HCT116 (cell line): ENCODE data around the gene LHX5.

ENCODE experiments used
- CEBPB ChIP-seq: IDR thresholded peaks from 2 replicates; pipeline ENCODE4 v1.6.1; 2012; ENCODE audit warnings: low read depth
- EZH2phosphoT487 ChIP-seq: fragments of 200-600 bp; IDR thresholded peaks from 2 replicates; pipeline ENCODE4 v1.6.1; 2018; ENCODE audit warnings: antibody characterized with exemption, borderline replicate concordance
- POLR2AphosphoS5 ChIP-seq: IDR thresholded peaks from 2 replicates; pipeline ENCODE4 v1.6.1; 2011; ENCODE audit warnings: mild to moderate bottlenecking, low read depth, low read length, moderate library complexity
- SP1 ChIP-seq: IDR thresholded peaks from 2 replicates; pipeline ENCODE4 v1.6.1; 2012; ENCODE audit warnings: low read depth
- YY1 ChIP-seq: IDR thresholded peaks from 2 replicates; pipeline ENCODE4 v1.6.1; 2011; ENCODE audit warnings: low read length, low read depth, moderate library complexity, mild to moderate bottlenecking; ENCODE audit not compliant: insufficient replicate concordance; ENCODE audit errors: extremely low read depth
- TF ChIP-seq, protein P1 (sequence below), 3 experiments: fragments of 200-600 bp in 1 of 3; sonication (generic) in 1 of 3; IDR thresholded peaks in 2 of 3; conservative IDR thresholded peaks in 1 of 3; 2 replicates each; pipeline ENCODE4 v1.5.1; 2012 to 2017; ENCODE audit warnings: low read depth in 2 of 3, low read length in 2 of 3, antibody characterized with exemption in 1 of 3, borderline replicate concordance in 1 of 3, control low read depth in 1 of 3, mild to moderate bottlenecking in 1 of 3, mixed read lengths in 1 of 3, mixed run types in 1 of 3, moderate library complexity in 1 of 3; ENCODE audit not compliant: insufficient read depth in 1 of 3

DNA sequence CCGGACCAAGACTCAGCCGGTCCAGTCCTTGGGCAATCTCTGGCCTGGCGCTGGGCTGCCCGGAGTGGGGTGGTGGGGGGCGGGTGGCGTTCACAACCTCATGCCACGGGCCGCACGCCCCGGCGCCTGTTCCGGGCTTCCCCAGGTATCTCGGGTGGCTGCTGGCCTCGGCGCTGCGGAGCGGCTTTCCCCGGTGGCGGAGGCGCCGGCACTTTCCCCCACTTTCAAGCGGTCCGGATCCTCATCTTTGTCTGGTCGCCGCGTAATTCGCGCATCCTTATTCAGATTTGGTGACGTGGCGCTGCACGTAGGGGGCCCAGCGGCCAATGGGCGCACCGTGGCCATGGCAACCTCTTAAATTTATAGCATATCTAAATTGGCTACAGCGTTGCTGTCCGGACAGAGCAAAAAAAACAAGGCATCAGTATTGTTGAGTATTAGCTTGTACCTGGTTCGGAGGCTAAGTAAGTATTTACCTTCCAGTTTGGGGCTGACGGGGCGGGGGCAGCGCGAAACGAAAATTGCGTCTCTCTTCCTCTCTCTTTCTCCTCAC is at the start of gene LHX5:
- TF ChIP-seq, protein P1, sequence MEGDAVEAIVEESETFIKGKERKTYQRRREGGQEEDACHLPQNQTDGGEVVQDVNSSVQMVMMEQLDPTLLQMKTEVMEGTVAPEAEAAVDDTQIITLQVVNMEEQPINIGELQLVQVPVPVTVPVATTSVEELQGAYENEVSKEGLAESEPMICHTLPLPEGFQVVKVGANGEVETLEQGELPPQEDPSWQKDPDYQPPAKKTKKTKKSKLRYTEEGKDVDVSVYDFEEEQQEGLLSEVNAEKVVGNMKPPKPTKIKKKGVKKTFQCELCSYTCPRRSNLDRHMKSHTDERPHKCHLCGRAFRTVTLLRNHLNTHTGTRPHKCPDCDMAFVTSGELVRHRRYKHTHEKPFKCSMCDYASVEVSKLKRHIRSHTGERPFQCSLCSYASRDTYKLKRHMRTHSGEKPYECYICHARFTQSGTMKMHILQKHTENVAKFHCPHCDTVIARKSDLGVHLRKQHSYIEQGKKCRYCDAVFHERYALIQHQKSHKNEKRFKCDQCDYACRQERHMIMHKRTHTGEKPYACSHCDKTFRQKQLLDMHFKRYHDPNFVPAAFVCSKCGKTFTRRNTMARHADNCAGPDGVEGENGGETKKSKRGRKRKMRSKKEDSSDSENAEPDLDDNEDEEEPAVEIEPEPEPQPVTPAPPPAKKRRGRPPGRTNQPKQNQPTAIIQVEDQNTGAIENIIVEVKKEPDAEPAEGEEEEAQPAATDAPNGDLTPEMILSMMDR (IDR thresholded peaks at IDR 0.05 in 2 of 3, conservative IDR thresholded peaks at IDR 0.05 in 1 of 3; ENCODE audit: borderline replicate concordance in 1 of 3, insufficient read depth in 1 of 3, low read depth in 2 of 3, low read length in 2 of 3) = no peak
- TF ChIP-seq SP1 (no peak), YY1 (no peak), CEBPB (no peak), POLR2AphosphoS5 (no peak), EZH2phosphoT487 (no peak)
